Glutamatergic neuron (in vitro differentiated cells): Measurements from ENCODE around the gene CIT. TPM values are rescaled to one million over a fixed set of nuclear protein-coding genes. Genes with fewer than 3 reads are reported as not detected.

Source experiments
- DNase-seq: peaks from one replicate; pipeline ENCODE4 v3.0.0; 2022
- H3K27ac Mint-ChIP-seq: one replicate; pipeline ENCODE4 v1.8.0; 2020; ENCODE audit warnings: mild to moderate bottlenecking, mixed read lengths, inconsistent platforms; ENCODE audit not compliant: unreplicated experiment
- H3K27me3 Mint-ChIP-seq: one replicate; pipeline ENCODE4 v1.8.0; 2020; ENCODE audit warnings: mild to moderate bottlenecking, moderate library complexity, mixed read lengths, inconsistent platforms; ENCODE audit not compliant: unreplicated experiment
- H3K36me3 Mint-ChIP-seq: one replicate; pipeline ENCODE4 v1.8.0; 2020; ENCODE audit warnings: mild to moderate bottlenecking, mixed read lengths, inconsistent platforms; ENCODE audit not compliant: unreplicated experiment
- H3K4me1 Mint-ChIP-seq: one replicate; pipeline ENCODE4 v1.8.0; 2020; ENCODE audit warnings: mild to moderate bottlenecking, low read depth, mixed read lengths, inconsistent platforms; ENCODE audit not compliant: unreplicated experiment
- H3K4me3 Mint-ChIP-seq: one replicate; pipeline ENCODE4 v1.8.0; 2020; ENCODE audit warnings: mild to moderate bottlenecking, mixed read lengths, inconsistent platforms; ENCODE audit not compliant: unreplicated experiment
- H3K9me3 Mint-ChIP-seq: one replicate; pipeline ENCODE4 v1.8.0; 2020; ENCODE audit warnings: mild to moderate bottlenecking, moderate library complexity, mixed read lengths, inconsistent platforms; ENCODE audit not compliant: unreplicated experiment
- total RNA-seq: library from RNA; stranded (reverse); fragmentation: NEBNext Ultra II Directional; extraction: Animal tissue kit (Norgen Biotek cat#: 25700); gene quantifications from one replicate; pipeline ENCODE4 v1.2.1, GENCODE V29; 2021; ENCODE audit not compliant: unreplicated experiment
- TF ChIP-seq, protein P1 (sequence below): fragments of 200-600 bp; sonication (generic); IDR thresholded peaks from one replicate; pipeline ENCODE4 v1.5.0; 2021; ENCODE audit not compliant: partially characterized antibody, unreplicated experiment

Gene CIT
- total RNA-seq, 1 donor from 2014 or later = 20.8 TPM

DNA sequence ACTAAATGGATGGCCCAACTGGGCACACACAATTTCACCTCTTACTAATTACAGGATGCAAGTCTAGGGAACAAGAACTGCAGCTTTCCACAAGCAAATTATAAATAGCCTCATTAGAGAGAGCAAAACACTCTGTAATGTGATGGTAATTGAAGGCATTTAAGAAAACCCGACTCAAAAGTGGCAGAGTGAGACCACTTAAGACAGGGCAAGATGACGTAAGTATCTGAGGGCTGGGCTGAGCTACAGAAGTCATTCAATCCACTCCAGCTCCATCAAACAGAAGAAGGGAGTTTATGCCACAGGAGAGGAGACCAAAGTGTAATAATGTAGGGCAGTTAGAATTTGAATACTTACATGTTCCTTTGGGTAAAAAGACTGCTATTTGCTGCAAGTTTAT lies 118.9 kb downstream of the CIT start:
- no peak for DNase-seq
- TF ChIP-seq, protein P1, sequence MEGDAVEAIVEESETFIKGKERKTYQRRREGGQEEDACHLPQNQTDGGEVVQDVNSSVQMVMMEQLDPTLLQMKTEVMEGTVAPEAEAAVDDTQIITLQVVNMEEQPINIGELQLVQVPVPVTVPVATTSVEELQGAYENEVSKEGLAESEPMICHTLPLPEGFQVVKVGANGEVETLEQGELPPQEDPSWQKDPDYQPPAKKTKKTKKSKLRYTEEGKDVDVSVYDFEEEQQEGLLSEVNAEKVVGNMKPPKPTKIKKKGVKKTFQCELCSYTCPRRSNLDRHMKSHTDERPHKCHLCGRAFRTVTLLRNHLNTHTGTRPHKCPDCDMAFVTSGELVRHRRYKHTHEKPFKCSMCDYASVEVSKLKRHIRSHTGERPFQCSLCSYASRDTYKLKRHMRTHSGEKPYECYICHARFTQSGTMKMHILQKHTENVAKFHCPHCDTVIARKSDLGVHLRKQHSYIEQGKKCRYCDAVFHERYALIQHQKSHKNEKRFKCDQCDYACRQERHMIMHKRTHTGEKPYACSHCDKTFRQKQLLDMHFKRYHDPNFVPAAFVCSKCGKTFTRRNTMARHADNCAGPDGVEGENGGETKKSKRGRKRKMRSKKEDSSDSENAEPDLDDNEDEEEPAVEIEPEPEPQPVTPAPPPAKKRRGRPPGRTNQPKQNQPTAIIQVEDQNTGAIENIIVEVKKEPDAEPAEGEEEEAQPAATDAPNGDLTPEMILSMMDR = no peak
- no peak overlapping the region for H3K27ac Mint-ChIP-seq

DNA sequence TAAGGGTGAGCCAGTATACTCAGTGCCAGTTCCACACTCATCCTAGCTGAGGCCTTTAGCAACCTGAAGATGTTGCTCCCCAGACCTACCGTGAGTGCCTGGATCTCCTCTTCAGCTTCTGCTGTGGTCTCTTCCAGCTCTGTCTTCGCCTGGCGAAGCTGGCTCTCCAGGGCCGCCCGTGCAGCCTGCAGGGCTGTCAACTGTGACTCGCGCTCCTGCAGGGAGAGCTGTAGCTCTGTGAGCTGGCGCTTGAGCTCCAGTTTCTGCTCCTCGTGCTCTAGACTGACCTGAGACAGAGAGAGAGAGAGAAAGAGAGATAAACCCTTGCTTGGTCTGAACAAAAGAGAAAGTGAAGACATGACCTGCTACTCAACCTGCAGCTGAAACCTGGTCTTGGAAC lies 125.2 kb downstream of the CIT start:
- no peaks in the 10 kb centered on the region for H3K27me3 Mint-ChIP-seq
- no peaks in the 10 kb centered on the region for H3K9me3 Mint-ChIP-seq
- no peak overlapping the region for H3K27ac Mint-ChIP-seq
- peaks cover 2% of the 10 kb centered on the region for H3K4me1 Mint-ChIP-seq
- DNase-seq = no peak
- no peaks in the 10 kb centered on the region for H3K36me3 Mint-ChIP-seq
- TF ChIP-seq, protein P1 = no peak
- H3K4me3 Mint-ChIP-seq = no peak overlapping the region

More for the DNA sequence above, 118.9 kb downstream of the CIT start:
- Mint-ChIP-seq H3K9me3 (no peaks in the 10 kb centered on the region), H3K36me3 (peaks cover 8% of the 10 kb centered on the region), H3K4me1 (no peaks in the 10 kb centered on the region), H3K4me3 (no peak overlapping the region), H3K27me3 (peaks cover 2% of the 10 kb centered on the region)

DNA sequence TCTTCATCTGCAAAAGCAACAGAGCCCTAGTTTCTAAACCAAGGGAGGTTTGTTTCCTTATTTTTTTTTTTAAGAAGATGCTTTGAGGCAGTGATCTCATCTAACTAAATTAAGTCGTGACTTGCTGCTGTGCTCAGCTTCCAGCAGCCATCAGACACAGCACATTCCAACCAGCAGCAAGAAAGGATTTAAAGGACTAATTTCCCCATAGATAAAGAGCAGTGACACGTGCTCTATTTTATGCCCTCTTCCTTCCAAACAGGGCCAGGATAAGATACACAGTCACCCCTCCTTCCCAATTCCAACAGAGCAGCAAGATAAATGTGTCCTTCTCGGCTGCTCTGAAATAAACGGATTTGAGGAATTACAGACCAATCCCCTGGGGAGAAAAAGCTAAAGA lies 127.5 kb downstream of the CIT start:
- TF ChIP-seq, protein P1 = no peak
- H3K4me3 Mint-ChIP-seq = no peak overlapping the region
- peaks cover 3% of the 10 kb centered on the region for H3K36me3 Mint-ChIP-seq

DNA sequence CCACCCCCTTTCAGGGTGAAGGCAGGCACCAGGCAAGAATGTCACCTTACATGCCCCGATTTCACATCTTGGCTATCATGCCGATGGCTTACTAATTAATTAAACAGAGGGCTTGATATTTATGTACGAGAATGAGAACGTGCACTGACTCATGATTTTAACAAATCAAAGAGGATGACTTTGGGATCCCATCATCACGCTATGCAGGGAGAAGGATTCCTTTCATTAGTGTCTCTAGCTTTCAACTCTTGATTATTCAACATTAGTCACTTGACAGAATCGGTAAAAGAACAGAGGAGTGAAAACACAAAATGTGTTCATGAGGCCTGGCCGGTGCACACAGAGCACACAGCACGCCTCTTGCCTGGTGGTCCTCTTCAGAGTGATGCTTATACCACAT lies 128.6 kb downstream of the CIT start:
- Mint-ChIP-seq H3K9me3 (peaks cover 2% of the 10 kb centered on the region), H3K36me3 (peaks cover 11% of the 10 kb centered on the region), H3K27me3 (no peaks in the 10 kb centered on the region), H3K4me1 (peaks cover 2% of the 10 kb centered on the region), H3K4me3 (no peak overlapping the region), H3K27ac (no peak overlapping the region)
- DNase-seq = no peak
- TF ChIP-seq, protein P1 = no peak

More for the DNA sequence above, 127.5 kb downstream of the CIT start:
- no peak overlapping the region for H3K27ac Mint-ChIP-seq
- H3K9me3 Mint-ChIP-seq = peaks cover 2% of the 10 kb centered on the region
- no peaks in the 10 kb centered on the region for H3K27me3 Mint-ChIP-seq
- peaks cover 2% of the 10 kb centered on the region for H3K4me1 Mint-ChIP-seq
- no peak for DNase-seq

DNA sequence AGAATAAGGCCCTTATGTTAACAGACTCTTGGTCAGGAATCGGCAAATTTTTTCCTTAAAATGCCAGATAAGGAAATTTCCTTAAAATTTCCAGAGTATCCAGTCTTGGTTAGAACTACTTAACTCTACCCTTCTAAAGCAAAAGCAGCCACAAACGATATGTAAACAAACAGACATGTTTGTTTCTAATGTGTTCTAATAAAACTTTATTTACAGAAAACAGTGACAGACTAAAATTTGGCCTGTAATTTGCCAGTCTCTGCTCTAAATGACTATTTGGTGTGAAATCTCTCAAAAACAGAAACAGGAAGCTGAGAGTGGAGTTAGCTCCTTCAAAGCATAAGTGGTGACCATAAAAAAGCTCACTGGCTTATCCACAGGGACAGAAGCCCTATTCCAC lies 131.0 kb downstream of the CIT start:
- no peak overlapping the region for H3K4me3 Mint-ChIP-seq
- peaks cover 2% of the 10 kb centered on the region for H3K4me1 Mint-ChIP-seq
- no peaks in the 10 kb centered on the region for H3K27me3 Mint-ChIP-seq
- H3K36me3 Mint-ChIP-seq = peaks cover 11% of the 10 kb centered on the region
- DNase-seq = no peak
- H3K9me3 Mint-ChIP-seq = peaks cover 2% of the 10 kb centered on the region
- no peak overlapping the region for H3K27ac Mint-ChIP-seq
- TF ChIP-seq, protein P1 = no peak
